Measurements from ENCODE around the gene HMCN2.

GRCh38 chr9:130356033-130356432 is 90.5 kb downstream of the HMCN2 start:
- TF ChIP-seq CTCF (IDR thresholded peaks at IDR 0.05) (no peak), POLR2A (IDR thresholded peaks at IDR 0.05) (no peak), POLR2AphosphoS5 (IDR thresholded peaks at IDR 0.05) (no peak)
